GM12875 (cell line): ENCODE results near the gene NXT1.

Experiments used
- H3K4me3 ChIP-seq: one replicate; pipeline ENCODE4 v1.5.1; 2011; ENCODE audit warnings: low read depth, low read length, control low read depth
- TF ChIP-seq, protein P1 (sequence below): IDR thresholded peaks from 2 replicates; pipeline ENCODE4 v1.5.1; 2011; ENCODE audit warnings: low read depth, mild to moderate bottlenecking, control low read depth, inconsistent platforms, low read length, moderate library complexity, borderline replicate concordance; ENCODE audit not compliant: insufficient read depth

The NXT1 gene

DNA sequence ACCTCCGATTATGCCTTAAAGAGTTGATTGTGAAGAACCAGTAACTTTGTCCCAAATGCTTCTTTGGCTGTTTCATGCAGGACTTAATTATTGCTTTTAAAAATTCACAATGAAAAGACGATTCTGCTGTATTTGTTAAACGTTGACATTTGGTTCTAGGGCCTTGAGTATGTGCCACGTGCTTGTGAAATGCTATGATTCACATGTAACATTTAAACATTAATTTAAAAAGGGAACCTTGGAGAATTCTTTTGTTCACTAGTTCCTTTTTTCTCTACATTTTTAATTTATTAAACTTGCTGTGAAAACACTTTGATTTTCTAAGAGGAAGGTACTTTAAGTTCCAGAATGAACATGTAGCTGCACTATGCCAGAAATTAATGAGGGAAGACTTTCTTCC lies 20.9 kb downstream of the NXT1 start:
- TF ChIP-seq, protein P1, sequence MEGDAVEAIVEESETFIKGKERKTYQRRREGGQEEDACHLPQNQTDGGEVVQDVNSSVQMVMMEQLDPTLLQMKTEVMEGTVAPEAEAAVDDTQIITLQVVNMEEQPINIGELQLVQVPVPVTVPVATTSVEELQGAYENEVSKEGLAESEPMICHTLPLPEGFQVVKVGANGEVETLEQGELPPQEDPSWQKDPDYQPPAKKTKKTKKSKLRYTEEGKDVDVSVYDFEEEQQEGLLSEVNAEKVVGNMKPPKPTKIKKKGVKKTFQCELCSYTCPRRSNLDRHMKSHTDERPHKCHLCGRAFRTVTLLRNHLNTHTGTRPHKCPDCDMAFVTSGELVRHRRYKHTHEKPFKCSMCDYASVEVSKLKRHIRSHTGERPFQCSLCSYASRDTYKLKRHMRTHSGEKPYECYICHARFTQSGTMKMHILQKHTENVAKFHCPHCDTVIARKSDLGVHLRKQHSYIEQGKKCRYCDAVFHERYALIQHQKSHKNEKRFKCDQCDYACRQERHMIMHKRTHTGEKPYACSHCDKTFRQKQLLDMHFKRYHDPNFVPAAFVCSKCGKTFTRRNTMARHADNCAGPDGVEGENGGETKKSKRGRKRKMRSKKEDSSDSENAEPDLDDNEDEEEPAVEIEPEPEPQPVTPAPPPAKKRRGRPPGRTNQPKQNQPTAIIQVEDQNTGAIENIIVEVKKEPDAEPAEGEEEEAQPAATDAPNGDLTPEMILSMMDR = no peak
- H3K4me3 ChIP-seq = no peak overlapping the region

DNA sequence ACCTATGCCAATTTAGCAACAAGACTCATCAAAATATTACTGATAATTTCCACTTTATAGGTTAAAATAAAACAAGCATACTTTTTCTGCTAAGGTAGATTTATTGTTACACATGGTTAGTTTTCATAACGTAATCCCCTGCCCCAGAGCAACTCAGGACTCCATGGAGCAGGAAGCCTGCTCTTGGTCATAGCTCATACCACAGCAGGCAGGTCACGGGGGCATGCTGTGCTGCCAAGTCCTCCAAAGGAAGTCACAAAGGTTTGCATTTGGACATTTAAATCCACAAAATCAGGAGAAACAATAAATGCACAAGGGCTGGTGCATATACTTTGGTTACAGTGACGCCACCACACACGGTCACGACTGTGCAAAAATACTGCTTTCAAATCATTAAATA lies 23.9 kb downstream of the NXT1 start:
- no peak overlapping the region for H3K4me3 ChIP-seq
- TF ChIP-seq, protein P1 = no peak

DNA sequence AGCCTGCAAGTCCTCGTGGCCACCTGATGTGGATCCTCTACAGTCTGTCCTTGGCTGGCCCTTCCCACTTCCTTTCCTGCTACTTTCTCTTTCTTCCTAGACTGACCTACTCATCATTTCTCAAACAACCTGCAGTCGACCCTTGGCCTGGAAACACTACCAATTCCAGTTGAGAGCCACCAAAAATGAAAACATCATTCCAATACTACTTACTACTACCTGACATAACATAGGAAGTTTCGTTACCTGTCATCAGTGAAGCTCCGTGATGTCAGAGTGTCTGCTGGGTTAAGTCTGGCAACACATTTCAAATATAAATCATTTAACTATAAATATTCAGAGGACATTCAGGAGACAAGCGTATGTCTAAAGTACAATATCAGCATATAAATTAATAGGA lies 25.2 kb downstream of the NXT1 start:
- H3K4me3 ChIP-seq = no peak overlapping the region

DNA sequence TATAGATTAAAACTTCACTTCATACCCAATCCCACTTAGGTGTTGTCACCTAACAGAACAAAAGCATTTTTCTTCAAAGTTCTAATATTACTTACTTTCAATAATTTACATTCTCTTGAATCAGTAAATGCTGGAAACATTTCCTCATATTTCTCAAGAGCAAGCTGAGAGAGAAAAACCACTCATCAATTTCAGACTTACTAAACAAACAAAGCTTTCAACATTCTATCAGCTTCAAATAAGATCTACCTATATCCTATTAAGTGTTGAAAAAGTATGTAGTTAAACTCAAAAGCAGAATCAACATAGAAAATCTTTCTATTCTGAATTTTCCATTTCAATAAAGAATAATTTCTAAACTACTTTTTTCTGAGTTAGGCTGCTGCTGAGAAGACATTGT lies 29.2 kb downstream of the NXT1 start:
- TF ChIP-seq, protein P1 = no peak
- no peak overlapping the region for H3K4me3 ChIP-seq

More for the DNA sequence above, 25.2 kb downstream of the NXT1 start:
- TF ChIP-seq, protein P1 = no peak

DNA sequence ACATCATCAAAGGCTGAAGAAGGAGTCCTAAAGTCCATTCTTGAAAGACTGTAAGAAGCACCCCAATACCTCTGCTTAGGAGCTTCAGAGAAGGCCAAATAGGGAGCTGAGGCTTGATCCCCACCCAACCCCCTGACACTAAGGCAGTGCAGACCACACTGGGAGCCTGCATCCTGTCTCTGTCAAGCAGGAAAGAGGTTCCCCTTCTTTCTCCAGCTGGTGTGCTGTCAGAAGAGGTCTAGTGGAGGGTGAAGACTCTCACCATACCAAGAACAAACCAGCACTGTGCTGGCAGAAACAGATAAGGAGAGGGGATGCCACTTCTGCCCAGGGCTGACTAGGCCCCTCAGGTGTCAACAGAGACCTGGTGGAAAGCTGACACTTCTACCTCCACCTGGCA lies 31.3 kb downstream of the NXT1 start:
- TF ChIP-seq, protein P1 = no peak
- no peak overlapping the region for H3K4me3 ChIP-seq

DNA sequence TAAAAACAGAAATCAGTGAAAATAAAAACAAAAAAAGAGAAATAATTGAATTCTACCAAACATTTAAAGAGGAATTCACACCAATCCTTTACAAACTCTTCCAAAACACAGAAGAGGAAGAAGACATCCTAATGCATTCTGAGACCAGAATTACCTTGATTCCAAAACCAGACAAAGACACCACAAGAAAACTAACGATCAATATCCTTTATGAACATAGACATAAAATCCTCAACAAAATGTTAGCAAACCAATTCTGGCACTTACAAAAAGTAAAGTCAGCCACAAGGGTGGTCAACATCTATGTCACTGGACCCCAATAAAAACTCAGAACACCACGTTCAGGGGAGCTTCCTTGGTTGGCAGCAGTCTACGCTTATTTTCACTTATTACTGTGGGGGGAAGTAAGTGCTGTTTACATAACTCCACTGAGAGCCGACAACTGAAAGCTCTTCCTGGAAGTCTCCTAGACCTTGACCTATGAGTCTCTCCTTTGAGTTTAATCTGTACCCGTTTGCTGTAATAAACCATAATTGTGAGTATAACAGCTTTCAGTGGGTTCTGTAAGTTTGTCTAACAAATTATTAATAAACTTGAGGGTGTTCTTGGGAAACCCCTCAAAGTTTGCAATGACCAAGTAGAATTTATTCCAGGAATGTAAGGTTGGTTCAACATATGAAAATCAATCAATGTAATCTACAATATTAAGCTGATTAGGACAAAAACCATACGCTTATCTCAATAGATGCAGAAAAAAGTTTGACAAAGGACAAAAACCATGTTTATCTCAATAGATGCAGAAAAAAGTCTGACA lies 35.9 kb downstream of the NXT1 start:
- TF ChIP-seq, protein P1 = no peak
- no peak overlapping the region for H3K4me3 ChIP-seq

DNA sequence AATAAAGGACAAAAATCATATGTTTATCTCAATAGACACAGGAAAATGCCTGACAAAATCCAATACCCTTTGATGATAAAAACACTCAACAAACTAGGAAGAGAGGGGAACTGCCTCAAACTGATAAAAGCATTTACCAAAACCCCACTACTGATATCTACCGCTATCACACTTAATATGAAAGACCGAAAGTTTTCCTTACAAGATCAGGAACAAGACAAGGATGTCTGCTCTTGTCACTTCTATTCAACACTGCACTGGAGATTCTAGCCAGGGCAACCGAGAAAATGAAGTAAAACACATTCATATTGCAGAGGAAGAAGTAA lies 36.5 kb downstream of the NXT1 start:
- TF ChIP-seq, protein P1 = no peak
- no peak overlapping the region for H3K4me3 ChIP-seq
